Activated naive CD8-positive, alpha-beta T cell treated with anti-CD3 and anti-CD28 coated beads, Interleukin-2, amount 50 U/mL, for 24 hours (primary cell): ENCODE results near the gene MYO1D.

Experiments used
- ATAC-seq: fragments of 150-1000 bp; cut with Tn5 transposase; one replicate; pipeline ENCODE4 v1.10.0; 2021
- DNase-seq: peaks from one replicate; pipeline ENCODE4 v3.0.0; 2021
- H3K27ac Mint-ChIP-seq: one replicate; pipeline ENCODE4 v1.8.0; 2021; ENCODE audit warnings: mild to moderate bottlenecking, mixed read lengths
- H3K27me3 Mint-ChIP-seq: one replicate; pipeline ENCODE4 v1.8.0; 2021; ENCODE audit warnings: mixed read lengths
- H3K36me3 Mint-ChIP-seq: one replicate; pipeline ENCODE4 v1.8.0; 2021; ENCODE audit warnings: low read depth, mixed read lengths
- H3K4me1 Mint-ChIP-seq: one replicate; pipeline ENCODE4 v1.8.0; 2021; ENCODE audit warnings: mixed read lengths
- H3K4me3 Mint-ChIP-seq: one replicate; pipeline ENCODE4 v1.8.0; 2021; ENCODE audit warnings: mild to moderate bottlenecking, moderate library complexity, mixed read lengths
- H3K9me3 Mint-ChIP-seq: one replicate; pipeline ENCODE4 v1.8.0; 2021; ENCODE audit warnings: mixed read lengths

Gene MYO1D

GRCh38 chr17:32802306-32802705 is 74.6 kb downstream of the MYO1D start:
- H3K9me3 Mint-ChIP-seq = no peaks in the 10 kb centered on the region
- no peaks in the 10 kb centered on the region for H3K4me1 Mint-ChIP-seq
- H3K4me3 Mint-ChIP-seq = no peak overlapping the region

GRCh38 chr17:32801641-32802040 is 75.3 kb downstream of the MYO1D start:
- ATAC-seq = no peak

More at GRCh38 chr17:32802306-32802705, 74.6 kb downstream of the MYO1D start:
- no peak for ATAC-seq
- Mint-ChIP-seq H3K27me3 (peaks cover 9% of the 10 kb centered on the region), H3K27ac (no peak overlapping the region), H3K36me3 (no peaks in the 10 kb centered on the region)
- DNase-seq = no peak

GRCh38 chr17:32801193-32801592 is 75.7 kb downstream of the MYO1D start:
- Mint-ChIP-seq H3K36me3 (no peaks in the 10 kb centered on the region), H3K27ac (no peak overlapping the region), H3K9me3 (no peaks in the 10 kb centered on the region), H3K4me3 (no peak overlapping the region), H3K27me3 (peaks cover 9% of the 10 kb centered on the region), H3K4me1 (no peaks in the 10 kb centered on the region)
- DNase-seq = no peak
- ATAC-seq = no peak

More at GRCh38 chr17:32801641-32802040, 75.3 kb downstream of the MYO1D start:
- DNase-seq = no peak
- Mint-ChIP-seq H3K4me1 (no peaks in the 10 kb centered on the region), H3K9me3 (no peaks in the 10 kb centered on the region), H3K36me3 (no peaks in the 10 kb centered on the region), H3K27ac (no peak overlapping the region), H3K4me3 (no peak overlapping the region), H3K27me3 (peaks cover 9% of the 10 kb centered on the region)

- Mint-ChIP-seq H3K36me3 (no peaks in the 10 kb centered on the region), H3K4me1 (no peaks in the 10 kb centered on the region), H3K27me3 (peaks cover 9% of the 10 kb centered on the region), H3K9me3 (no peaks in the 10 kb centered on the region), H3K27ac (no peak overlapping the region), H3K4me3 (no peak overlapping the region)
- no peak for DNase-seq
- no peak for ATAC-seq
Observed at GRCh38 chr17:32798938-32799337, 78.0 kb downstream of the MYO1D start.

- Mint-ChIP-seq H3K9me3 (no peaks in the 10 kb centered on the region), H3K27ac (no peak overlapping the region), H3K4me1 (no peaks in the 10 kb centered on the region), H3K36me3 (no peaks in the 10 kb centered on the region), H3K27me3 (peaks cover 8% of the 10 kb centered on the region), H3K4me3 (no peak overlapping the region)
- no peak for ATAC-seq
- DNase-seq = no peak
Observed at GRCh38 chr17:32795339-32795979, 81.5 kb downstream of the MYO1D start.

- no peaks in the 10 kb centered on the region for H3K36me3 Mint-ChIP-seq
- ATAC-seq (no peak), DNase-seq (no peak)
- H3K4me1 Mint-ChIP-seq = no peaks in the 10 kb centered on the region
- peaks cover 6% of the 10 kb centered on the region for H3K27me3 Mint-ChIP-seq
- no peaks in the 10 kb centered on the region for H3K9me3 Mint-ChIP-seq
- no peak overlapping the region for H3K4me3 Mint-ChIP-seq
- no peak overlapping the region for H3K27ac Mint-ChIP-seq
Observed at GRCh38 chr17:32794533-32795246, 82.2 kb downstream of the MYO1D start.

GRCh38 chr17:32793841-32794240 is 83.1 kb downstream of the MYO1D start:
- no peaks in the 10 kb centered on the region for H3K9me3 Mint-ChIP-seq
- H3K4me1 Mint-ChIP-seq = no peaks in the 10 kb centered on the region
- no peaks in the 10 kb centered on the region for H3K36me3 Mint-ChIP-seq
- peaks cover 2% of the 10 kb centered on the region for H3K27me3 Mint-ChIP-seq
- no peak for DNase-seq
- no peak overlapping the region for H3K4me3 Mint-ChIP-seq
- H3K27ac Mint-ChIP-seq = no peak overlapping the region
- ATAC-seq = no peak

- no peak for ATAC-seq
- Mint-ChIP-seq H3K36me3 (no peaks in the 10 kb centered on the region), H3K9me3 (no peaks in the 10 kb centered on the region), H3K4me1 (no peaks in the 10 kb centered on the region), H3K27ac (no peak overlapping the region), H3K27me3 (peaks cover 2% of the 10 kb centered on the region), H3K4me3 (no peak overlapping the region)
- no peak for DNase-seq
Observed at GRCh38 chr17:32792207-32792606, 84.7 kb downstream of the MYO1D start.

- no peak for DNase-seq
- Mint-ChIP-seq H3K27ac (no peak overlapping the region), H3K36me3 (no peaks in the 10 kb centered on the region), H3K27me3 (peaks cover 2% of the 10 kb centered on the region), H3K4me1 (no peaks in the 10 kb centered on the region), H3K4me3 (no peak overlapping the region), H3K9me3 (no peaks in the 10 kb centered on the region)
- ATAC-seq = no peak
Observed at GRCh38 chr17:32786169-32786568, 90.8 kb downstream of the MYO1D start.

- H3K27ac Mint-ChIP-seq = no peak overlapping the region
- H3K9me3 Mint-ChIP-seq = no peaks in the 10 kb centered on the region
- no peaks in the 10 kb centered on the region for H3K36me3 Mint-ChIP-seq
- no peak for ATAC-seq
- H3K4me3 Mint-ChIP-seq = no peak overlapping the region
- no peaks in the 10 kb centered on the region for H3K4me1 Mint-ChIP-seq
- DNase-seq = no peak
- H3K27me3 Mint-ChIP-seq = peaks cover under 1% of the 10 kb centered on the region
Observed at GRCh38 chr17:32784113-32784512, 92.8 kb downstream of the MYO1D start.

- Mint-ChIP-seq H3K4me1 (no peaks in the 10 kb centered on the region), H3K27me3 (no peaks in the 10 kb centered on the region), H3K9me3 (no peaks in the 10 kb centered on the region), H3K36me3 (no peaks in the 10 kb centered on the region), H3K4me3 (no peak overlapping the region), H3K27ac (no peak overlapping the region)
- DNase-seq (no peak), ATAC-seq (no peak)
Observed at GRCh38 chr17:32783602-32784001, 93.3 kb downstream of the MYO1D start.

- DNase-seq (no peak), ATAC-seq (no peak)
- H3K36me3 Mint-ChIP-seq = no peaks in the 10 kb centered on the region
- H3K27me3 Mint-ChIP-seq = no peaks in the 10 kb centered on the region
- H3K4me1 Mint-ChIP-seq = no peaks in the 10 kb centered on the region
- H3K4me3 Mint-ChIP-seq = no peak overlapping the region
- no peaks in the 10 kb centered on the region for H3K9me3 Mint-ChIP-seq
- H3K27ac Mint-ChIP-seq = no peak overlapping the region
Observed at GRCh38 chr17:32780721-32781120, 96.2 kb downstream of the MYO1D start.

GRCh38 chr17:32777922-32778321 is 99.0 kb downstream of the MYO1D start:
- Mint-ChIP-seq H3K27ac (no peak overlapping the region), H3K4me1 (no peaks in the 10 kb centered on the region), H3K4me3 (no peak overlapping the region), H3K36me3 (peaks cover 2% of the 10 kb centered on the region), H3K27me3 (no peaks in the 10 kb centered on the region), H3K9me3 (no peaks in the 10 kb centered on the region)
- ATAC-seq (no peak), DNase-seq (no peak)

- DNase-seq = no peak
- H3K36me3 Mint-ChIP-seq = peaks cover 2% of the 10 kb centered on the region
- H3K27ac Mint-ChIP-seq = no peak overlapping the region
- no peaks in the 10 kb centered on the region for H3K4me1 Mint-ChIP-seq
- no peak overlapping the region for H3K4me3 Mint-ChIP-seq
- no peaks in the 10 kb centered on the region for H3K9me3 Mint-ChIP-seq
- no peak for ATAC-seq
- H3K27me3 Mint-ChIP-seq = no peaks in the 10 kb centered on the region
Observed at GRCh38 chr17:32777436-32777835, 99.5 kb downstream of the MYO1D start.

GRCh38 chr17:32774695-32775084 is 102.2 kb downstream of the MYO1D start:
- Mint-ChIP-seq H3K27me3 (no peaks in the 10 kb centered on the region), H3K4me1 (no peaks in the 10 kb centered on the region), H3K4me3 (no peak overlapping the region), H3K36me3 (peaks cover 5% of the 10 kb centered on the region), H3K27ac (no peak overlapping the region), H3K9me3 (no peaks in the 10 kb centered on the region)
- DNase-seq = no peak
- ATAC-seq = no peak
